IMR-90 (cell line): ENCODE results near the gene ABCG4.

Experiments used
- CTCF ChIP-seq: conservative IDR thresholded peaks from 2 replicates; pipeline ENCODE4 v1.5.1; 2012; ENCODE audit warnings: mild to moderate bottlenecking, low read depth, low read length, improper control_type of control experiment
- FOS ChIP-seq: fragments of 150-350 bp; IDR thresholded peaks from 2 replicates; pipeline ENCODE4 v1.6.1; 2016; ENCODE audit warnings: low read depth, low read length
- RAD21 ChIP-seq: IDR thresholded peaks from 2 replicates; pipeline ENCODE4 v1.6.1; 2012; ENCODE audit warnings: low read length, improper control_type of control experiment
- RCOR1 ChIP-seq: IDR thresholded peaks from 2 replicates; pipeline ENCODE4 v1.6.1; 2012; ENCODE audit warnings: mild to moderate bottlenecking, low read length, improper control_type of control experiment; ENCODE audit not compliant: insufficient replicate concordance

DNA sequence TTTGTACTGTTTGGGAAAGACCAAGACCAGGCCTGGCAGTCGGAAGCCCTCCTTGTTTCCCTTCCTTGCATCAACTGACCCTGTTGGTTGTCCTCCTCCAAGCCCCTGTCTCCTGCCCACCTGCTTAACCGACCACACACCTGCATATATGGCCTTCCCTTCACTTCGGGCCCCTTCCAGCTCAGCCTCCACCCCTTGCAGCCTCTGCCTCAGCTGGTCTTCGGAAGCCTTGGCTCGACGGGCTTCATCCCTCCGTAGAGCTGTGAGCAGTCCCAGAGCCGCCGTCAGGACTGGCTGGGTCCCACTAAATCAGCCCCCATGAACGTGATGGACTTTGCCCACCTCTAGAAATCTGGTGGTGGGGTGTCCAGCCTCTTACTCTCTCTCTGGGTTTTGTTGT is 44.8 kb downstream of the ABCG4 start:
- no peak for TF ChIP-seq CTCF
- TF ChIP-seq FOS, result no peak
- TF ChIP-seq RAD21, result no peak
- no peak for TF ChIP-seq RCOR1
